GM23248 (cell line): ENCODE data around the gene BRF1. TPM values are rescaled to one million over a fixed set of nuclear protein-coding genes. Genes with fewer than 3 reads are reported as not detected.

Experiments used
- DNase-seq: peaks from one replicate; pipeline ENCODE4 v3.0.0-alpha.2; 2015
- H2AFZ ChIP-seq: fragments of 200-600 bp; sonication (generic); 2 replicates; pipeline ENCODE4 v1.6.1; 2016; ENCODE audit warnings: antibody characterized with exemption
- H3F3A ChIP-seq: fragments of 200-600 bp; sonication (generic); 2 replicates; pipeline ENCODE4 v1.6.1; 2016; ENCODE audit warnings: mild to moderate bottlenecking, antibody characterized with exemption, mixed run types; ENCODE audit not compliant: insufficient read depth
- H3K27ac ChIP-seq: fragments of 200-600 bp; sonication (generic); 2 replicates; pipeline ENCODE4 v1.5.1; 2016; ENCODE audit warnings: mild to moderate bottlenecking
- H3K27me3 ChIP-seq: fragments of 200-600 bp; sonication (generic); replicated peaks from 2 replicates; pipeline ENCODE4 v1.6.1; 2016; ENCODE audit warnings: mild to moderate bottlenecking; ENCODE audit not compliant: insufficient read depth
- H3K36me3 ChIP-seq: fragments of 200-600 bp; sonication (generic); 2 replicates; pipeline ENCODE4 v1.6.1; 2016; ENCODE audit warnings: low read depth, mild to moderate bottlenecking
- H3K4me1 ChIP-seq: fragments of 200-600 bp; sonication (generic); 2 replicates; pipeline ENCODE4 v1.6.1; 2016; ENCODE audit warnings: mild to moderate bottlenecking; ENCODE audit not compliant: insufficient read depth
- H3K4me2 ChIP-seq: fragments of 200-600 bp; sonication (generic); one replicate; pipeline ENCODE4 v1.6.1; 2016; ENCODE audit warnings: mild to moderate bottlenecking; ENCODE audit not compliant: unreplicated experiment
- H3K4me3 ChIP-seq: fragments of 200-600 bp; sonication (generic); 2 replicates; pipeline ENCODE4 v1.5.1; 2016; ENCODE audit warnings: mild to moderate bottlenecking
- H3K79me2 ChIP-seq: fragments of 200-600 bp; sonication (generic); 2 replicates; pipeline ENCODE4 v1.6.1; 2016; ENCODE audit warnings: mild to moderate bottlenecking; ENCODE audit not compliant: insufficient read depth
- H3K9ac ChIP-seq: fragments of 200-600 bp; sonication (generic); 2 replicates; pipeline ENCODE4 v1.6.1; 2016; ENCODE audit warnings: mild to moderate bottlenecking
- H3K9me2 ChIP-seq: fragments of 200-600 bp; sonication (generic); 2 replicates; pipeline ENCODE4 v1.6.1; 2016; ENCODE audit warnings: mixed run types, mild to moderate bottlenecking, moderate library complexity; ENCODE audit not compliant: insufficient read depth
- H3K9me3 ChIP-seq: fragments of 200-600 bp; sonication (generic); one replicate; pipeline ENCODE4 v1.6.1; 2017; ENCODE audit warnings: low read depth
- H4K20me1 ChIP-seq: fragments of 200-600 bp; sonication (generic); 2 replicates; pipeline ENCODE4 v1.6.0; 2016; ENCODE audit not compliant: insufficient read depth
- EZH2 ChIP-seq: fragments of 200-600 bp; sonication (generic); IDR thresholded peaks from 2 replicates; pipeline ENCODE4 v1.6.1; 2018; ENCODE audit warnings: antibody characterized with exemption, mild to moderate bottlenecking; ENCODE audit not compliant: insufficient read depth, poor library complexity, severe bottlenecking
- EZH2phosphoT487 ChIP-seq: fragments of 200-600 bp; sonication (generic); IDR thresholded peaks from 2 replicates; pipeline ENCODE4 v1.6.1; 2018; ENCODE audit warnings: antibody characterized with exemption, moderate library complexity, mild to moderate bottlenecking, low read depth; ENCODE audit not compliant: insufficient read depth
- WGBS, 2 experiments: methylation state at CpG; one replicate each; pipeline ENCODE4 v1.1.6; 2015 to 2017; ENCODE audit warnings: low lambda C conversion rate in 2 of 2, low coverage in 1 of 2; ENCODE audit errors: missing lambda C conversion rate in 2 of 2; 5-methylcytosine and 5-hydroxymethylcytosine counted together
- in situ Hi-C: fragments of 300-500 bp; cut with MboI; formaldehyde crosslinking; loops from 2 replicates; pipeline ENCODE4 v1.15.0; 2020
- polyA plus RNA-seq: library from polyadenylated mRNA; unstranded; fragments of >200 nt; fragmentation: Nextera tagmentation; extraction: Ambion mirVana; gene quantifications from 2 replicates; pipeline ENCODE4 v1.2.1, GENCODE V29; 2016
- total RNA-seq: library from RNA; depleted of rRNA; stranded (reverse); fragments of >200 nt; shearing (Covaris generic); gene quantifications from 2 replicates; pipeline ENCODE4 v1.2.3, GENCODE V29; 2014

BRF1 gene
- total and polyA plus RNA-seq, 2 experiments from 2014 or later: 10.5 to 27.0 TPM

GRCh38 chr14:105340821-105341733 lies 40.3 kb upstream of the BRF1 start:
- no peak for TF ChIP-seq EZH2phosphoT487
- TF ChIP-seq EZH2: no peak
- H3K4me2 ChIP-seq: no peak overlapping the region
- H3K36me3 ChIP-seq: no peaks in the 10 kb centered on the region
- 47 to 52% methylated on average over 19 to 20 of the region's 20 CpGs for WGBS, 2 experiments
- no peak overlapping the region for H3K4me3 ChIP-seq
- no peak for DNase-seq
- no peaks in the 10 kb centered on the region for H4K20me1 ChIP-seq
- H3K9me2 ChIP-seq: no peaks in the 10 kb centered on the region
- no peaks in the 10 kb centered on the region for H3K27me3 ChIP-seq
- no peaks in the 10 kb centered on the region for H3K4me1 ChIP-seq
- in situ Hi-C loops: no loop called here
- H2AFZ ChIP-seq: no peak overlapping the region
- H3K9ac ChIP-seq: no peak overlapping the region
- 0 out of 2 replicates have a peak, but pooled peaks cover 7% of the 10 kb centered on the region for H3F3A ChIP-seq
- no peak overlapping the region for H3K27ac ChIP-seq
- peaks cover 64% of the 10 kb centered on the region for H3K79me2 ChIP-seq
- no peaks in the 10 kb centered on the region for H3K9me3 ChIP-seq

GRCh38 chr14:105337966-105338741 lies 37.4 kb upstream of the BRF1 start:
- no peak overlapping the region for H3K27ac ChIP-seq
- no peak overlapping the region for H2AFZ ChIP-seq
- peaks cover 54% of the 10 kb centered on the region for H3K79me2 ChIP-seq

GRCh38 chr14:105337433-105337832 lies 36.6 kb upstream of the BRF1 start:
- H3K27me3 ChIP-seq: no peaks in the 10 kb centered on the region
- no peaks in the 10 kb centered on the region for H3K9me2 ChIP-seq
- WGBS, 2 experiments: 85 to 88% methylated on average over 6 of the region's 6 CpGs
- no peak for DNase-seq
- H3K4me1 ChIP-seq: no peaks in the 10 kb centered on the region
- 0 out of 2 replicates have a peak, but pooled peaks cover 7% of the 10 kb centered on the region for H3F3A ChIP-seq
- no peaks in the 10 kb centered on the region for H3K36me3 ChIP-seq
- no peaks in the 10 kb centered on the region for H3K9me3 ChIP-seq
- H3K9ac ChIP-seq: no peak overlapping the region
- in situ Hi-C loops: no loop called here
- no peak overlapping the region for H3K4me3 ChIP-seq
- H4K20me1 ChIP-seq: no peaks in the 10 kb centered on the region
- TF ChIP-seq EZH2: no peak
- no peak for TF ChIP-seq EZH2phosphoT487
- H3K79me2 ChIP-seq: peaks cover 57% of the 10 kb centered on the region
- H2AFZ ChIP-seq: no peak overlapping the region
- no peak overlapping the region for H3K4me2 ChIP-seq
- H3K27ac ChIP-seq: no peak overlapping the region

More at GRCh38 chr14:105337966-105338741, 37.4 kb upstream of the BRF1 start:
- TF ChIP-seq EZH2 (no peak), EZH2phosphoT487 (no peak)
- in situ Hi-C loops: no loop called here
- Histone ChIP-seq H3K36me3 (no peaks in the 10 kb centered on the region), H3K9ac (no peak overlapping the region), H3K27me3 (no peaks in the 10 kb centered on the region), H3K4me3 (no peak overlapping the region), H3K9me2 (no peaks in the 10 kb centered on the region), H3K9me3 (no peaks in the 10 kb centered on the region), H4K20me1 (no peaks in the 10 kb centered on the region), H3F3A (0 out of 2 replicates have a peak, but pooled peaks cover 7% of the 10 kb centered on the region), H3K4me2 (no peak overlapping the region), H3K4me1 (no peaks in the 10 kb centered on the region)
- WGBS, 2 experiments: 75 to 79% methylated on average over 18 of the region's 18 CpGs
- DNase-seq: no peak

GRCh38 chr14:105336477-105337287 lies 35.9 kb upstream of the BRF1 start:
- TF ChIP-seq EZH2 (no peak), EZH2phosphoT487 (no peak)
- Histone ChIP-seq H3K4me1 (no peaks in the 10 kb centered on the region), H3F3A (0 out of 2 replicates have a peak, but pooled peaks cover 7% of the 10 kb centered on the region), H3K36me3 (no peaks in the 10 kb centered on the region), H3K27ac (no peak overlapping the region), H3K4me2 (no peak overlapping the region), H3K4me3 (no peak overlapping the region), H3K79me2 (peaks cover 57% of the 10 kb centered on the region), H3K27me3 (no peaks in the 10 kb centered on the region), H3K9me2 (no peaks in the 10 kb centered on the region), H3K9ac (no peak overlapping the region), H2AFZ (no peak overlapping the region), H4K20me1 (no peaks in the 10 kb centered on the region), H3K9me3 (no peaks in the 10 kb centered on the region)
- 93 to 95% methylated on average over 26 of the region's 26 CpGs for WGBS, 2 experiments
- in situ Hi-C loops: no loop called here
- DNase-seq: no peak
